HG02973 (cell line): Measurements from ENCODE around the gene AOX1.
"Not testable (repeated sequence)": the region's sequence is repeated elsewhere in the genome, so short reads cannot be mapped to it uniquely, and the experiment has no call there.

Experiments used
- ATAC-seq: cut with Tn5 transposase; IDR thresholded peaks from one replicate; pipeline ENCODE4 v1.9.1; 2021; ENCODE audit warnings: moderate library complexity; ENCODE audit not compliant: unreplicated experiment

Gene AOX1

GRCh38 chr2:200600549-200601225 lies 14.9 kb downstream of the AOX1 start:
- ATAC-seq, result no peak

DNA sequence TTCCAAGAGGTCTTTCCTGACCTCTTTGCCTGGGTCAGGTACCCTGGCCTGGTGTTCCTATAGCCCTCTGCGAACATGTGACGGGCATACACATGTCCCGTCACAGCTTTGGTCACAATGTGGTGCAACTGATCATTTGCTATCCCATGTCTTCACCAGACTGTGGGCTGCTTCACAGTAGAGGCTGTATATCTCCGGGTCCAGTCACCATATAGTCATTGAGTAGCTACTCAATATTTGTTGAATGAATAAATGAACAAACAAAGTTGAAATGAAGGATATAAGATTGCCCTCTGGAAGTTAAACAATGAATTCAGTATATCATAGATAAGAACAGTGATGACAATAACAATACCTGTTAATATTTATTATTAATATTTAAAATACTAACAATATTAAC lies 16.8 kb downstream of the AOX1 start:
- ATAC-seq, result no peak

DNA sequence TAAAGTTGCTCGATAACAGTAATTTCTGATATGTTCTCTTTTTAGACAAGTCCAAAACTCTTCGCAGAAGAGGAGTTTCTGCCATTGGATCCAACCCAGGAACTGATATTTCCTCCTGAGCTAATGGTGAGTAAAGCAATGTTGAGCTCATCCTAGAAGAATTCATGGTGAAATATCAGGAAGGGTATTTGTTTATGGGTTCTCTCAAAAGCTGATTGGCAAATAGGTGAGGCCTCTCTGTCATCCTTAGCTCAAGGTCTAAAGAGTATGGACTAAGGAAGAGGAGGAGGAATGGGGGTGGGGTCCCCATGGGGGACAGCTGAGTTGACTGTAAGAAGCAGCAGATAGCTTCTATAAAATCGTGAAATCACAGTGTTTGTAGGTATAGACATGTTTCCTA lies 18.2 kb downstream of the AOX1 start:
- ATAC-seq, result no peak

GRCh38 chr2:200604571-200605255 lies 18.9 kb downstream of the AOX1 start:
- no peak for ATAC-seq

DNA sequence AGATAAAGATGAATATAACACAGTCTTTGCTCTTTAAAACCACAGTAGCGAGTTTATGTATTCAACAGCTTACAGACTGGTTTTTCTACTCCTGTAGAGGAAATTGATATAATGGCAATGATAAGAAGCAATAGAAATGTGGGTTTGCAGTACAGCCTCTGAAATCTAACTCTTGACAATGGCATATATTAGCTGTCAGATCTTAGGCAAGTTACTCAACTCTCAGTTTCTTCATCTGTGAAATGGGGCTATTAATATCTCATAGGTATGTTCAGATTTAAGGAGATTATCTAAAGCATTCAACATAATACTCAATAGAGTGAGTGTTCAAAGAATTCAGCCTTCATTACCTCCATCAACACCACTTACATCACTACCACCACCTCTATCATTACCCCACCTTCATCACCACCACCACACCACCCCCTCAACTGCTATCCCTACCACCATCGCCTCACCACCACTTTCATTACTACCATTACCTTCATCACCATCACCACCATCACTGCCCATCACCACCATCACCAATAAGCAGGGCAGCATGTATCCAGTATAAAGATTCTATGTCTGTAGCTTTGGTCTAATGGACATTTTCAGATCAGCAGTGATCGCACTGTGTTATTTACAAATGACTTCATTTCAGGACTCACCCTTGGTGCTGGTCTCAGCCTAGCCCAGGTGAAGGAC lies 22.7 kb downstream of the AOX1 start:
- ATAC-seq, result no peak

DNA sequence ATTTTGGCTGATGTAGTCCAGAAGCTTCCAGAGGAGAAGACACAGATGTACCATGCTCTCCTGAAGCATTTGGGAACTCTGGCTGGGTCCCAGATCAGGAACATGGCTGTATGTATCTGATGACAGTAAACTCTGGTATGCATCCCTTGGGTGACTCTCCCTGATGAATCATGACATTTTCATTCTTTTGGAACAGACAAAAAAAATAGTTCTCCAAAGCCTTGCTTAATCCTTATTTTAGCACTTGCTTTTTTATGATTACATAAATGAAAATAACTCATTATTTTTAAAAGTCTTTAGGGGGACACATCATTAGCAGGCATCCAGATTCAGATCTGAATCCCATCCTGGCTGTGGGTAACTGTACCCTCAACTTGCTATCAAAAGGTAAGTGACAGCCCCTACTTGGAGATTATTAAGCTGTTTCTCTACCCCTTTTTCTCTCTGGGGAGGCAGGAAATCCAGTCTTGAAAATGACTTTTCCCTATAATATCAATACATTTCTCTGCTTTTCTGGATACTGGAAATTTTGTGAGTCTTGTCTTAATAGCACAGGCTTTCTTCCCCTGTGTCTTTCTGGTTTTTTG lies 23.3 kb downstream of the AOX1 start:
- ATAC-seq, result no peak

DNA sequence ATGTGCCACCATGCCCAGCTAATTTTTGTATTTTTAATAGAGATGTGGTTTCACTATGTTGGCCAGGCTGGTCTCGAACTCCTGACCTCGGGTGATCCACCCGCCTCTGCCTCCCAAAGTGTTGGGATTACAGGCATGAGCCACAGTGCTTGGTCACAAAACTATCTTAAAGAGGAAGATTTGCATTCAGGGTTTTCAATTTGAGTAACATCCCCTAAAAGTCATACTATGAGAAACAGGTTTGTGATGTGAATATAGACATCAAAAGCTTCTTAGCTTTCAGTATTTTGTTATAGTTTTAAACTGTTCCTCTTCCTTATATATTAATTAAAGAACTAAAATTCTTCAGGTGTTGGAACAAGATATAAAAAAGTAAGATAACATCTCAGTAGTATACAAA lies 24.4 kb downstream of the AOX1 start:
- ATAC-seq, result not testable (repeated sequence)

GRCh38 chr2:200613692-200614091 lies 27.9 kb downstream of the AOX1 start:
- ATAC-seq, result no peak

DNA sequence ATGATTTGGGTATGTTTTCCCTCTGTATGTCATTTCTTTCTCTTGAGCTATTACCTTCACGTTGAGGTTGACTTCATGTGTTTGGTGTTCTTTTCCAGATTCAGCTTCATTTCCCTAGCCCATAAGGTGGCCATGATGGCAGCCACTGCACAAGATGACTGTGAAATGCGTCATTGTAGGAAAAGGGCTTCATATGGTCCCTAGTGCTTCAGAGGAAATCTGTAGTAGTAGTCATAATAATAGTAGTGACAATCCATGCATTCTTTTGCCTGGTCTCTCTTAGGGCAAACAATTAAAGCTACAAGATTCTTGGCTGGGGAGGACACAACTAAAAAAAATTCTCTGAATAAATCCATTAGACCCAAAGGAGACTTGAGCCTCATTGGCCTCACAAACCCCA lies 28.4 kb downstream of the AOX1 start:
- ATAC-seq, result no peak

GRCh38 chr2:200615247-200615646 lies 29.4 kb downstream of the AOX1 start:
- no peak for ATAC-seq

DNA sequence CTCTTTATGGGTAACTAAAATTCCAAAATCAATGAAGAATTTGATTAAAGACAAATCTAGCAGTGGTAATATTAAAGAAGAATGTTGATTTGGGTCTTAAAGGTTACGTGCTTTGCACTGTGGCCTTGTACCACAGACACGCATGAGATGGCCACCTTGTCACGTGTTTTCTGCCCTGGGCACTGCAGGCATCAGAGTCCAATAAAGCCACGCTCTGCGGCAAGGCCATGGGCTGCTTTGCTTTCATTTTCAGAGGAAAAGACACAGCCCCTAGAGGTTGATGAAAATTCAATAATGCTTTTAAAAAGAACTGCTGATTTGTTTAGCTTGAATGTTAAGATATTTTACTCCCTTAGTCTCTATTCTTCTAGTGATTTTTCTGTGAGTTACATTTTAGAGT lies 30.4 kb downstream of the AOX1 start:
- no peak for ATAC-seq

GRCh38 chr2:200616656-200617055 lies 30.8 kb downstream of the AOX1 start:
- no peak for ATAC-seq

GRCh38 chr2:200617156-200618053 lies 31.6 kb downstream of the AOX1 start:
- no peak for ATAC-seq

GRCh38 chr2:200618054-200618419 lies 32.2 kb downstream of the AOX1 start:
- ATAC-seq, result no peak

GRCh38 chr2:200618590-200619021 lies 32.8 kb downstream of the AOX1 start:
- ATAC-seq, result no peak

GRCh38 chr2:200619279-200619678 lies 33.5 kb downstream of the AOX1 start:
- no peak for ATAC-seq

GRCh38 chr2:200620606-200621390 lies 35.0 kb downstream of the AOX1 start:
- no peak for ATAC-seq

GRCh38 chr2:200622106-200622505 lies 36.3 kb downstream of the AOX1 start:
- ATAC-seq, result no peak

DNA sequence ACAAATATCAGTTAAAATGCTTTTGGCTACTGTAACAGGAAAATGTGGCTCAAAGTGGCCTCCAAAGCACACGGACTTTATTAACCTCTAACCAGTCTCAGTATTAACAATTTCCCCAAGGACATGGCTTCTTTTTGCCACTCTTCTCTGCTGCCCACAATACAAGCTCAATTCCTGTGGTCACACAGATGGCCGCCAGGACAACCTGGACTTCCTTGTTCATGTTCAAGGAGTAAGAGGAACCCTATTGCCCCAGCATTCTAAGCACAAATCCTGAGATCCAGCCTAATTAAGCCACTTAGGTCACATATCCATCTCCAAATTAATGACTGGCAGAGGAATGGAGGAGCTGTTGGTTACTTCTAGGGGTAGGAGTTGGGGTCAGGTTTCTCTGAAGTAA lies 38.2 kb downstream of the AOX1 start:
- no peak for ATAC-seq

- ATAC-seq, result no peak
Observed at GRCh38 chr2:200624658-200625057, 38.8 kb downstream of the AOX1 start.
